Peyer's patch (tissue), 4 donors: ENCODE measurements around the gene PPFIA4. TPM values are rescaled to one million over a fixed set of nuclear protein-coding genes. Genes with fewer than 3 reads are reported as not detected.

ENCODE experiments used
- DNase-seq, 3 donors: peaks; one replicate each; pipeline ENCODE4 v3.0.0-alpha.2; 2017 to 2019
- H3K27ac ChIP-seq, 4 donors: fragments of 200-600 bp; sonication (generic); one replicate each; pipeline ENCODE4 v1.5.1; 2016 to 2019
- H3K27me3 ChIP-seq, 2 donors: fragments of 200-600 bp; sonication (generic); one replicate each; pipeline ENCODE4 v1.5.1; 2019
- H3K36me3 ChIP-seq, 3 donors: fragments of 200-600 bp; sonication (generic); one replicate each; pipeline ENCODE4 v1.5.1; 2016 to 2019
- H3K4me1 ChIP-seq, 4 donors: fragments of 200-600 bp; sonication (generic); one replicate each; pipeline ENCODE4 v1.5.1; 2016 to 2019
- H3K4me3 ChIP-seq, 4 donors: fragments of 200-600 bp; sonication (generic); 1 replicate in 3 of 4; 2 replicates in 1 of 4; pipeline ENCODE4 v1.5.1; 2016 to 2019; ENCODE audit warnings: mild to moderate bottlenecking in 1 of 4
- H3K9me3 ChIP-seq, 4 donors: fragments of 200-600 bp; sonication (generic); one replicate each; pipeline ENCODE4 v1.5.1; 2016 to 2019; ENCODE audit warnings: mild to moderate bottlenecking in 1 of 4
- CTCF ChIP-seq, 6 experiments: fragments of 450-650 bp in 4 of 6; fragments of 200-600 bp in 2 of 6; sonication (generic) in 1 of 6; IDR thresholded peaks; one replicate each; pipeline ENCODE4 v1.5.1; 2017 to 2019; ENCODE audit warnings: antibody characterized with exemption in 6 of 6, mild to moderate bottlenecking in 3 of 6, moderate library complexity in 1 of 6
- POLR2A ChIP-seq, 2 donors: fragments of 450-650 bp; IDR thresholded peaks; one replicate each; pipeline ENCODE4 v1.5.1; 2017; ENCODE audit warnings: antibody characterized with exemption in 2 of 2, mild to moderate bottlenecking in 2 of 2, moderate library complexity in 2 of 2
- total RNA-seq, 4 donors: library from RNA; depleted of rRNA; stranded (reverse); fragments of >200 nt; gene quantifications; one replicate each; pipeline ENCODE4 v1.1.0, GENCODE V29; 2016

PPFIA4 gene
- total RNA-seq, 4 donors from 2014 or later, result 0.54 to 1.8 (median 1.7) TPM; not detected in 1

DNA sequence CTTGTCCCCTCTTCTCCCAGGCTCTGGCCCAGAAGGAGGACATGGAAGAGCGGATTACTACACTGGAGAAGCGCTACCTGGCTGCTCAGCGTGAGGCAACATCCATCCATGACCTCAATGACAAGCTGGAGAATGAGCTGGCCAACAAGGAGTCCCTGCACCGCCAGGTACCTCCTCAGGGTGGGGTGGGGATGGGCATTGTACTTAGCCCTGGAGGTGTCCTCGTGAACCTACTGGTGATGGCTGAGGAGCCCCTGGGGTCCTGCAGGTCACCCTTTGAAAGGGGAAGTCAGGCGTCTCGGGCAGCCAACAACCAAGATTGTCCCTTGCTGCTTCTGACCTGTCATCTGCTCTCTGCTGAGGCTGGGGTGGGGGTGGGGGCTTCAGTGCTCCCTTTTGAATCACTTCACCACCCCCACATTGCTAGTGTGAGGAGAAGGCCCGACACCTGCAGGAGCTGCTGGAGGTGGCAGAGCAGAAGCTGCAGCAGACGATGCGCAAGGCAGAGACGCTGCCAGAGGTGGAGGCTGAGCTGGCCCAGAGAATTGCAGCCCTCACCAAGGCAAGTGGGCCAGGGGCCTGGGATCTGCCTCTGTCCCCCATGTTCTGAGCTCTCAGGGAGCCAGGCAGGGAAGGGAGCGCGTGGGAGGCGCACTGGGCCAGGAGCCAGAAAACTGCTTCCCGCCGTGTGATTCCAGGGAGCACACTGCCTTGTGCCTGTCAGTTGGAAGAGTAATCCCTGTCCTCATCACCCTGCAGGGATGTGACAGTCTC lies 19.7 kb downstream of the PPFIA4 start:
- Histone ChIP-seq H3K27me3 (no peaks in the 10 kb centered on the region), H3K36me3 (no peaks in the 10 kb centered on the region), H3K4me3 (no peak overlapping the region), H3K4me1 (no peaks in the 10 kb centered on the region), H3K27ac (no peak overlapping the region), H3K9me3 (no peaks in the 10 kb centered on the region)
- DNase-seq, result peak in 1 of 3 donors; percentile 45
- TF ChIP-seq CTCF (IDR thresholded peaks at IDR 0.05) (no peak), POLR2A (IDR thresholded peaks at IDR 0.05) (no peak)

DNA sequence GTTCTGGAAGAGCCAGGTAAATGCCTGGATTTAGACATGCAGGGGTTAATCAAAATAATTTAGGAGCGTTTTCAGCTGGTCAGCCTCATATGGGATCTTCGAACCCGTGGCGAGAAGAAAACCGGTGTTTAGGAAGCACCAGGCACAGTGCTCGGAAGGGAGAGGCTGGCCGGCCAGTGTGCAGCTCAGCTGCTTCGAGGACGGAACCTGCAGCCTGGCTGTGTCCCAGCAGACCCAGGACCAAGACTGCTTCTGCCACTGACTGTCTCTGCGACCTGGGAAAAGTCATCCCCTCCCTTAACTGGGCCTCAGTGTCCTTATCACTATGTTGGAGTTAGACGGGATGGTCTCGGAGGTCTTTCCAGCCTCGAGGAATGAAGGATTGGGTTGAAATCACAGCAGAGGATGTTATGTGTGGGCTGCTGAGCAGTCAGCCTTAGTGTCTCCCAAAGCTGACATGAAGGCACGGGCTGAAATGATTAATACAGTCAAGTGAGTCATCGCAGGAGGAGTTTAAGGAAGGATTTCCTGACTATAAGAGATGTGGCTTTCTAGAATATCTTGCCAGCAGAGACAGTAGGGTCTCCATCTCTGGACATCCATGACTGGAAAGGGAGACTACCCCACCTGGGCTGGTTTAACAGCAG lies 20.8 kb downstream of the PPFIA4 start:
- Histone ChIP-seq H3K27ac (no peak overlapping the region), H3K4me3 (no peak overlapping the region), H3K36me3 (no peaks in the 10 kb centered on the region), H3K9me3 (no peaks in the 10 kb centered on the region), H3K27me3 (no peaks in the 10 kb centered on the region), H3K4me1 (no peaks in the 10 kb centered on the region)
- peak in 1 of 3 donors; percentile 44 for DNase-seq
- TF ChIP-seq CTCF (IDR thresholded peaks at IDR 0.05), result no peak
- TF ChIP-seq POLR2A (IDR thresholded peaks at IDR 0.05), result no peak

DNA sequence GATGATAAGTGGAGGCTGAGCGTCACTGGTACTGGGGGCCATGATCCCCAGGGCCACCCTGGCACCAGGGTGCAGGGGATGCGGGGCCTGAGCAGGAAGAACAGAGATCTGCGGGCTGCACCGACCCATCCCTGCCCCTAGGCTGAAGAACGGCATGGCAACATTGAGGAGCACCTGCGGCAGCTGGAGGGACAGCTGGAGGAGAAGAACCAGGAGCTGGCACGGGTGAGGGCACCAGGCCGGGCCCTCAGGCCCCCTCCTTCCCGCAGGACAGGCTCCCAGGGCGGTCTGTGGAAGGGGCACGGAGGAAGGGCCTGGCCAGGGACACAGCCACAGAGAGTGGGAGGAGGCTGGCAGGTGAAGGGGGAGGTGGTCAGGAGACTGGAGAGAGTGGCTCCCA lies 21.8 kb downstream of the PPFIA4 start:
- H3K4me1 ChIP-seq, result no peaks in the 10 kb centered on the region
- H3K4me3 ChIP-seq, result no peak overlapping the region
- no peaks in the 10 kb centered on the region for H3K9me3 ChIP-seq
- no peaks in the 10 kb centered on the region for H3K27me3 ChIP-seq
- TF ChIP-seq POLR2A (IDR thresholded peaks at IDR 0.05), result no peak
- TF ChIP-seq CTCF (IDR thresholded peaks at IDR 0.05), result no peak
- no peak overlapping the region for H3K27ac ChIP-seq
- H3K36me3 ChIP-seq, result no peaks in the 10 kb centered on the region
- peak in 1 of 3 donors; percentile 38 for DNase-seq

GRCh38 chr1:203048555-203049051 lies 22.3 kb downstream of the PPFIA4 start:
- Histone ChIP-seq H3K27me3 (no peaks in the 10 kb centered on the region), H3K27ac (no peak overlapping the region), H3K9me3 (no peaks in the 10 kb centered on the region), H3K36me3 (no peaks in the 10 kb centered on the region), H3K4me1 (no peaks in the 10 kb centered on the region), H3K4me3 (no peak overlapping the region)
- no peak for DNase-seq
- TF ChIP-seq POLR2A (IDR thresholded peaks at IDR 0.05) (no peak), CTCF (IDR thresholded peaks at IDR 0.05) (no peak)

DNA sequence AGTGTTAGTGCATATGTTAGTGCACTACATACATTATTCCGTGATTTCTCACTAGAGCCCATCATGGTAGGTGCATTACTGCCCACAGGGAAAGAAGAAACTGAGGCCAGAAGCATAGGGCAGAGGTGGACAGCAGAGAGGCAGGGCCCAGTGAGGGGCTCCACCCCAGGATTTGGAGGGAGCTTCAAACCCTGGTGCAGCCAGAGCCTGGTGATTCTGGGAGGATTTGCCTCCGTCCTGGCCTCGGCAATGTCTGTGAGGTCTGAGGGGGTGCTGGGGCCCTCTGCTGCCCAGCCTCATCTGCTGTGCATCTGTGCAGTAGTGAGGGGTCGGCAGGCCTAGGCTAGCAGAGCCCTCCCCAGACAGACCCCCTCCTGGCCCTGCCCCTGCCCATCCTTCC lies 22.8 kb downstream of the PPFIA4 start:
- Histone ChIP-seq H3K27ac (no peak overlapping the region), H3K27me3 (no peaks in the 10 kb centered on the region), H3K4me1 (no peaks in the 10 kb centered on the region), H3K9me3 (no peaks in the 10 kb centered on the region), H3K36me3 (no peaks in the 10 kb centered on the region), H3K4me3 (no peak overlapping the region)
- TF ChIP-seq POLR2A (IDR thresholded peaks at IDR 0.05), result no peak
- no peak for TF ChIP-seq CTCF (IDR thresholded peaks at IDR 0.05)
- no peak for DNase-seq
